ENCODE measurements around the gene ZNF277. TPM values are rescaled to one million over a fixed set of nuclear protein-coding genes. Genes with fewer than 3 reads are reported as not detected.

ZNF277 gene
- total RNA-seq, 3 donors from 2014 or later: 30.8 to 38.3 (median 34.2) TPM

DNA sequence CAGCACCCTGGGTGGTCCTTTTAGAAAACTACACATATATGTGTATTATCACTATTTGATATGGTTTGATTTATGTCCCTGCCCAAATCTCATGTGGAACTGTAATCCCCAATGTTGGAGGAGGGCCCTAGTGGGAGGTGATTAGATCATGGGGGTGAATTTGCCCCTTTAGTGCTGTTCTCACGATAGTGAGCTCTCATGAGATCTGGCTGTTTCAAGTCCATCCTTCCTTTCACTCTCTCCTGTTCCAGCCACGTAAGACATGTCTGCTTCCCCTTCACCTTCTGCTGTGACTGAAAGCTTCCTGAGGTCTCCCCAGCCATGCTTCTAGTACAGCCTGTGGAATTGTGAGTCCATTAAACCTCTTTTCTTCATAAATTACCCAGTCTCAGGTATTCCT lies 37.6 kb upstream of the ZNF277 start:
- no peak for TF ChIP-seq POLR2AphosphoS5 (IDR thresholded peaks at IDR 0.05)
- TF ChIP-seq, protein P1, sequence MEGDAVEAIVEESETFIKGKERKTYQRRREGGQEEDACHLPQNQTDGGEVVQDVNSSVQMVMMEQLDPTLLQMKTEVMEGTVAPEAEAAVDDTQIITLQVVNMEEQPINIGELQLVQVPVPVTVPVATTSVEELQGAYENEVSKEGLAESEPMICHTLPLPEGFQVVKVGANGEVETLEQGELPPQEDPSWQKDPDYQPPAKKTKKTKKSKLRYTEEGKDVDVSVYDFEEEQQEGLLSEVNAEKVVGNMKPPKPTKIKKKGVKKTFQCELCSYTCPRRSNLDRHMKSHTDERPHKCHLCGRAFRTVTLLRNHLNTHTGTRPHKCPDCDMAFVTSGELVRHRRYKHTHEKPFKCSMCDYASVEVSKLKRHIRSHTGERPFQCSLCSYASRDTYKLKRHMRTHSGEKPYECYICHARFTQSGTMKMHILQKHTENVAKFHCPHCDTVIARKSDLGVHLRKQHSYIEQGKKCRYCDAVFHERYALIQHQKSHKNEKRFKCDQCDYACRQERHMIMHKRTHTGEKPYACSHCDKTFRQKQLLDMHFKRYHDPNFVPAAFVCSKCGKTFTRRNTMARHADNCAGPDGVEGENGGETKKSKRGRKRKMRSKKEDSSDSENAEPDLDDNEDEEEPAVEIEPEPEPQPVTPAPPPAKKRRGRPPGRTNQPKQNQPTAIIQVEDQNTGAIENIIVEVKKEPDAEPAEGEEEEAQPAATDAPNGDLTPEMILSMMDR (IDR thresholded peaks at IDR 0.05): no peak
- no peak for TF ChIP-seq POLR2A (IDR thresholded peaks at IDR 0.05)
- H3K27ac ChIP-seq: no peak overlapping the region
- H3K27me3 ChIP-seq: no peaks in the 10 kb centered on the region
- no peaks in the 10 kb centered on the region for H3K9me3 ChIP-seq
- no peaks in the 10 kb centered on the region for H3K4me1 ChIP-seq
- no peaks in the 10 kb centered on the region for H3K36me3 ChIP-seq
- intact Hi-C loops (cut with DNase I; ENCODE audit: low total_unique reads): no loop called here
- no peak for DNase-seq (ENCODE audit: low spot score in 2 of 2)
- H3K4me3 ChIP-seq: no peak overlapping the region

DNA sequence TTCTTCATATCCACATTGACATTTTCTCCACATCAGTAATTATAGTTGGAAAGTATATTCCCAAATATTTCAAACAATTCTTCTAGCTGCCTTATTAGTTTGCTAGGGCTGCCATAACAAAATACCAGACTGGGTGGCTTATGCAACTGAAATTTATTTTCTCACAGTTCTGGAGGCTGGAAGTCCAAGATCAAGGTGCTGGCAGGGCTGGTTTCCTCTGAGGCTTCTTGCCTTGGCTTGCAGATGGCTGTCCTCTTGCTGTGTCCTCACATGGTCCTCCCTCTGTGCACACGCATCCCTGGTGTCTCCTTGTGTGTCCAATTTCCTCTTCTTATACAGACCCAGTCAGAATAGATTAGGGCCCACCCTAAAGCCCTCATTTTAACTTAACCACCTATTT lies 34.8 kb upstream of the ZNF277 start:
- Histone ChIP-seq H3K36me3 (no peaks in the 10 kb centered on the region), H3K9me3 (no peaks in the 10 kb centered on the region), H3K27me3 (no peaks in the 10 kb centered on the region), H3K4me1 (no peaks in the 10 kb centered on the region), H3K4me3 (no peak overlapping the region), H3K27ac (no peak overlapping the region)
- intact Hi-C loops (cut with DNase I; ENCODE audit: low total_unique reads): no loop called here
- no peak for DNase-seq (ENCODE audit: low spot score in 2 of 2)
- TF ChIP-seq POLR2A (IDR thresholded peaks at IDR 0.05): no peak
- TF ChIP-seq POLR2AphosphoS5 (IDR thresholded peaks at IDR 0.05): no peak
- TF ChIP-seq, protein P1 (IDR thresholded peaks at IDR 0.05): no peak

DNA sequence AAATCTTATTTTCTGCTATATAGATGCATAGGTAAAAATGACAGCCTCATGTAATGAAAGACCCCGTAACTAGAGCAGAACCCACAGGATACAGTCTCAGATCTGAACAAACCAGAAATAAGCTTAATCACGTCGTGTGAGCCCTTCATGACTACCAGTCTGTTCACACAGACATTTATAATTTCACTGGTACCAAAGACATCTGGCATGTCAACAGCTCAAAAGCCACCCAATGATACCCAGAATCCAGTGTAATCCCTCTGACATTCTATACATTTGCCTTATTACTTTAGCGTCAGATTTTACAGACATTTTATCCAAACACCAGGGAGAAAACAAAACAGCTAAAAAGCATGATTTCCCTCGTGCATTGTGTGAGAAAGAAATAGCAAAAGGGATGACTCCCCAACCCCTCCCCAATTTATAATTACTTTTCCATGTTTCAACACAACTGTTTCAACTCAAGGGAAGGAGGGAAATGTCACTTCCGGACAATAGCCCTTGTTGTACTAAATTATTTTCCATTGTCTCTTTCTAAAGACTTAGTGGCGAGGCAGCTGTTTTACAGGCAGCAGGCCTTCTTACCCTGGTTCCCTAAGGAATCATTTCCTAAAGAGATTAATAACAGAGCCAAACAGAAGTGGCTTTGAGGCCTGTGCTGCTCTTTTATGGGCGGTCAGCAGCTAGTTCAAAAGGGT lies 33.5 kb upstream of the ZNF277 start:
- Histone ChIP-seq H3K4me1 (no peaks in the 10 kb centered on the region), H3K27ac (peak overlapping the region in 1 of 2 donors; percentile 71)
- intact Hi-C loops (cut with DNase I; ENCODE audit: low total_unique reads): no loop called here

DNA sequence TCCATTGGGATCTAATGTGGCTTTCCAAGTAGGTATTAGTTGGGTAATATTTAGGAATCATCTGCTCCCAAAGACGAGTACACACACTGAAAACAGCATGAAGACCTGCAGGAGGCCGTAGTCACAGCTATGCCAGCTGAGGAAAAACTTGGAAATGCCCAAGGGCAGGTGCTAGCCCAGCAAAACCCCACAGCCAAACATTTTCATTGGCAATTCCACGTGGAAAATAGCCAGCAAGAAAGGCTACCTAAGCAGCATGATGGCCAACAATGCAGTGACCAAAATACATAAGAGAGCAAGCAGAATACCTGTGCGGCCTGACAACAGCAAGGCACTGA lies 33.0 kb upstream of the ZNF277 start:
- Histone ChIP-seq H3K4me1 (no peaks in the 10 kb centered on the region), H3K36me3 (no peaks in the 10 kb centered on the region), H3K27ac (peak overlapping the region in 1 of 2 donors; percentile 71), H3K9me3 (no peaks in the 10 kb centered on the region), H3K27me3 (no peaks in the 10 kb centered on the region), H3K4me3 (no peak overlapping the region)
- no peak for TF ChIP-seq POLR2AphosphoS5 (IDR thresholded peaks at IDR 0.05)
- TF ChIP-seq POLR2A (IDR thresholded peaks at IDR 0.05): no peak
- TF ChIP-seq, protein P1 (IDR thresholded peaks at IDR 0.05): no peak
- DNase-seq (ENCODE audit: low spot score in 2 of 2): no peak
- intact Hi-C loops (cut with DNase I; ENCODE audit: low total_unique reads): no loop called here

More for the DNA sequence above, 33.5 kb upstream of the ZNF277 start:
- no peaks in the 10 kb centered on the region for H3K36me3 ChIP-seq
- no peaks in the 10 kb centered on the region for H3K9me3 ChIP-seq
- no peak for DNase-seq (ENCODE audit: low spot score in 2 of 2)
- TF ChIP-seq POLR2AphosphoS5 (IDR thresholded peaks at IDR 0.05) (no peak), POLR2A (IDR thresholded peaks at IDR 0.05) (no peak)
- TF ChIP-seq, protein P1 (IDR thresholded peaks at IDR 0.05): no peak
- no peak overlapping the region for H3K4me3 ChIP-seq
- H3K27me3 ChIP-seq: no peaks in the 10 kb centered on the region

DNA sequence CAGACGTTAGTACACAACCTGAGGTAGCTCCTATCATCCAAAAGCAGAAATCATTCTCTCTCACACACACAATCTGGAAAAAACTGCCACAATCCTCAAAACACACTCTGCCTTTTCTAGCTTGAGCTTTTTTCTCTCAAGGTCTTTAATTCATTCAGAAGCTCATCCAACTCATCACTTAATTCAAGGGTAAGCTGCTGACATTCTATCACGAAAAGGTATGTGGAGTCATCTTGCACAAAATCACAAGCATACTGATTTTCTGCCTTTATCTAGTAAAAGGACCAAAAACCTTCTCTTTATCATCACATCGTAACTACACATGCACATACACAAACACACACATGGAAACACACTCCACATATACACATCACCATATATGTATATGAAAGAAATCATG lies 32.3 kb upstream of the ZNF277 start:
- no peaks in the 10 kb centered on the region for H3K9me3 ChIP-seq
- TF ChIP-seq POLR2A (IDR thresholded peaks at IDR 0.05) (no peak), POLR2AphosphoS5 (IDR thresholded peaks at IDR 0.05) (no peak)
- TF ChIP-seq, protein P1 (IDR thresholded peaks at IDR 0.05): no peak

More for the DNA sequence above, 32.3 kb upstream of the ZNF277 start:
- no peaks in the 10 kb centered on the region for H3K27me3 ChIP-seq
- H3K4me1 ChIP-seq: no peaks in the 10 kb centered on the region
- H3K36me3 ChIP-seq: no peaks in the 10 kb centered on the region
- no peak for DNase-seq (ENCODE audit: low spot score in 2 of 2)
- H3K27ac ChIP-seq: no peak overlapping the region
- intact Hi-C loops (cut with DNase I; ENCODE audit: low total_unique reads): no loop called here
- H3K4me3 ChIP-seq: no peak overlapping the region
